Measurements from ENCODE around the gene MAP3K4.

GRCh38 chr6:161151660-161152526 lies 160.3 kb downstream of the MAP3K4 start:
- TF ChIP-seq, protein P1, sequence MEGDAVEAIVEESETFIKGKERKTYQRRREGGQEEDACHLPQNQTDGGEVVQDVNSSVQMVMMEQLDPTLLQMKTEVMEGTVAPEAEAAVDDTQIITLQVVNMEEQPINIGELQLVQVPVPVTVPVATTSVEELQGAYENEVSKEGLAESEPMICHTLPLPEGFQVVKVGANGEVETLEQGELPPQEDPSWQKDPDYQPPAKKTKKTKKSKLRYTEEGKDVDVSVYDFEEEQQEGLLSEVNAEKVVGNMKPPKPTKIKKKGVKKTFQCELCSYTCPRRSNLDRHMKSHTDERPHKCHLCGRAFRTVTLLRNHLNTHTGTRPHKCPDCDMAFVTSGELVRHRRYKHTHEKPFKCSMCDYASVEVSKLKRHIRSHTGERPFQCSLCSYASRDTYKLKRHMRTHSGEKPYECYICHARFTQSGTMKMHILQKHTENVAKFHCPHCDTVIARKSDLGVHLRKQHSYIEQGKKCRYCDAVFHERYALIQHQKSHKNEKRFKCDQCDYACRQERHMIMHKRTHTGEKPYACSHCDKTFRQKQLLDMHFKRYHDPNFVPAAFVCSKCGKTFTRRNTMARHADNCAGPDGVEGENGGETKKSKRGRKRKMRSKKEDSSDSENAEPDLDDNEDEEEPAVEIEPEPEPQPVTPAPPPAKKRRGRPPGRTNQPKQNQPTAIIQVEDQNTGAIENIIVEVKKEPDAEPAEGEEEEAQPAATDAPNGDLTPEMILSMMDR (IDR thresholded peaks at IDR 0.05): no peak
- no peak for TF ChIP-seq POLR2A (IDR thresholded peaks at IDR 0.05)

All from Peyer's patch (tissue), 4 donors.